ENCODE results near the gene DIP2C.

DNA sequence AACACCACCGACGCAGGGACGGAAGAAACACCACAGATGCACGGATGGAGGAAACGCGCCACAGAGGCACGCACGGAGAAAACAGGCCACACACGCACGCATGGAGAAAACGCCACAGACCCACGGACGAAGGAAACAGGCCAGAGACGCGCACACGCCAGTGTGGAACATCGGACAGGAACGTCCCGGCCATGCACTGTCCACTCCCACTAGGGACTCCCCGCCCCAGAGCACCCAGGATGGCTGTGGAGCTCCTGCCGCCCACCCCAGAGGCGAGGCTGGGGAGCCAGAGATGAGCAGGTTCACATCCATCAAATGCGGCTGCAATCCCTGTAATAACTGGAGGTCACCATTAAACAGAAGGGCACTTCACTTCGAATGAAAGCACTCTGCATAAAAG is 17.3 kb downstream of the DIP2C start:
- TF ChIP-seq CTCF (IDR thresholded peaks at IDR 0.05), result no peak
- TF ChIP-seq POLR2A (IDR thresholded peaks at IDR 0.05), result no peak
